ENCODE results near the gene KMT5C. TPM values are rescaled to one million over a fixed set of nuclear protein-coding genes. Genes with fewer than 3 reads are reported as not detected.

The KMT5C gene
- total RNA-seq, 5 donors from 2014 or later (not counting 1 experiment from before 2014, with no cell fraction given) = 24.4 to 71.8 (median 30.7) TPM

DNA sequence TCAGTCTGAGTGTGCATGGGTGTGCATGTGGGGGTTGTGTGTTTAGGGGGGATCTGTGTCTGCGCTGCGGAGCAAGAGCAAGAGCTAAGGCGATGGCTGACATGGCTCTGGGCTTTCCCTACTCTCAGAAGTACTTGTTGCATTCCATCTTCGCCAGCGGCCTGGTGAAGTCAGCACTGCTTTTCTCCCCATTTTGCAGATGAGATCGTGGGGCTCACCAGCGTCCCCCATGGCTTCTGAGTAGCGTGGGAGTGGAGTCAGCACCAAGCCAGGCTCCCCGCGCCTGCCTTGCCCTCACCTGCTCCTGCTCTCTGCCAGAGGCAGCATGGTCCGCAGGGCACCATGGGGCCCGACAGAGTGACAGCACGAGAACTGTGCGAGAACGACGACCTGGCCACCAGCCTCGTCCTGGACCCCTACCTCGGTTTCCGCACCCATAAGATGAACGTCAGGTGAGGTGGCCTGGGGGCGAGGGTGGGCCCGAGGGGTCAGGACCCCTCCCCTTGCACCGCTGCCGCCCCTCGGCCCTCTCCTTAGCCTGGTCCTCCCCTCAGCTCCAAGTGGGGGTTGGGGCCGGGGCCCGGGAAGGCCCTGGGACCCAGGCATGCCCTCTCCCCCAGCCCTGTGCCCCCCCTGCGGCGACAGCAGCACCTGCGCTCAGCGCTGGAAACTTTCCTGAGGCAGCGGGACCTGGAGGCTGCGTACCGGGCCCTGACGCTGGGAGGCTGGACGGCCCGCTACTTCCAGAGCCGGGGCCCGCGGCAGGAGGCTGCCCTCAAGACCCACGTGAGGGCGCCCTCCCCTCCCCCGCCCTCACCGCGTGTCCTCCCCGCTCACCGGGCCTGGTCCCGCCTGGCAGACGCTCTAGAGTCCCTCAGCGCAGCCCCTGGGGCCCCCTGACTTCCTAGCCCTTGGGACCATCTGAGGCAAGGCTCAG, 2.2 kb downstream of the KMT5C start:
- 93% methylated on average over 47 of the region's 50 CpGs for WGBS (ENCODE audit: insufficient coverage)
- Mint-ChIP-seq H3K27me3 (no peaks in the 10 kb centered on the region), H3K4me1 (peaks cover 19 to 25% (median 21%) of the 10 kb centered on the region in 3 donors), H3K9me3 (no peaks in the 10 kb centered on the region), H3K27ac (peak overlapping the region in 1 of 2 donors; percentile 28), H3K36me3 (peaks cover 16% of the 10 kb centered on the region), H3K4me3 (peak overlapping the region; percentile 53 to 78 (median 62))
- no peak for DNase-seq
- peaks cover 3 to 13% of the 10 kb centered on the region in 2 donors for H3K36me3 ChIP-seq (ENCODE audit: control insufficient read depth in 2 of 2, extremely low read depth in 1 of 2, insufficient read depth in 1 of 2, low read length in 1 of 2)
- H3K4me3 ChIP-seq (ENCODE audit: control insufficient read depth in 1 of 2, extremely low read depth in 1 of 2, low read length in 1 of 2) = no peak overlapping the region
- no peak overlapping the region for H3K27ac ChIP-seq (ENCODE audit: low read length)
- peaks cover 0 to 16% of the 10 kb centered on the region in 2 experiments for H3K27me3 ChIP-seq (replicated peaks in 1 of 2; ENCODE audit: control insufficient read depth in 2 of 2, extremely low read depth in 1 of 2, insufficient read depth in 2 of 2, low read length in 1 of 2)
- H3K4me1 ChIP-seq (ENCODE audit: control insufficient read depth in 1 of 2, extremely low read depth in 1 of 2, insufficient read depth in 2 of 2, low read length in 2 of 2) = peaks cover 6 to 31% of the 10 kb centered on the region in 2 experiments
- ATAC-seq (replicated peaks in 1 of 4) = no peak
- CTCF ChIA-PET = no interaction called here
- POLR2A ChIA-PET = no interaction called here
- no peaks in the 10 kb centered on the region for H3K9me3 ChIP-seq

DNA sequence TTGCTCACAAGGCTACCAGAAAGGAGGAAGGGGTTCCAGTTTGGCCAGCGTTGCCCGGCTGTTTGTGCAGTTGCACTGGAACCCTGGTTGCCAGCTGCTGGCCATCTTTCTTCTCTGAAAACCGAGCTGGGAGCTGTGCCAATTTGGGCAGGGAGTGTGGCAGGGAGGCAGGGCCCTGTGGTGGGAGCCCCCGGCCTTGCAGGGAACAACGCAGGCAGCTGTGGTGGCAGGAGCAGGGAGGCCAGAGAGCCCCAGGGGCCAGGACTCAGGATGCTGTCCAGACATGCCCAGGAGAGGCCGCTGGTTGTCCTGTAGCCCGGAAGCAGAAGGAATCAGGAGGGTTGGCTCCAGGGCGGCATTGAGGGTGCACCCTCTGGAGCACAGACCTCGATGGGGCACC, 4.8 kb downstream of the KMT5C start:
- ChIA-PET CTCF (interaction anchor here in 1 of 2 donors (0.7 kb wide), 1 partner anchor 32 kb away, joined by 6 read pairs; no protein-coding TSS in a partner anchor), POLR2A (no interaction called here)
- peaks cover 3 to 13% of the 10 kb centered on the region in 2 donors for H3K36me3 ChIP-seq (ENCODE audit: control insufficient read depth in 2 of 2, extremely low read depth in 1 of 2, insufficient read depth in 1 of 2, low read length in 1 of 2)
- peaks cover 10 to 16% (median 14%) of the 10 kb centered on the region in 3 donors for H3K4me1 Mint-ChIP-seq
- DNase-seq (no peak), ATAC-seq (replicated peaks in 1 of 4) (no peak)
- peaks cover 16% of the 10 kb centered on the region for H3K36me3 Mint-ChIP-seq
- 97% methylated on average over 9 of the region's 9 CpGs for WGBS (ENCODE audit: insufficient coverage)
- peaks cover 2 to 20% of the 10 kb centered on the region in 2 experiments for H3K4me1 ChIP-seq (ENCODE audit: control insufficient read depth in 1 of 2, extremely low read depth in 1 of 2, insufficient read depth in 2 of 2, low read length in 2 of 2)
- peaks cover 0 to 13% of the 10 kb centered on the region in 2 experiments for H3K27me3 ChIP-seq (replicated peaks in 1 of 2; ENCODE audit: control insufficient read depth in 2 of 2, extremely low read depth in 1 of 2, insufficient read depth in 2 of 2, low read length in 1 of 2)
- no peaks in the 10 kb centered on the region for H3K9me3 ChIP-seq
- no peak overlapping the region for H3K27ac Mint-ChIP-seq
- no peak overlapping the region for H3K27ac ChIP-seq (ENCODE audit: low read length)
- H3K4me3 Mint-ChIP-seq = no peak overlapping the region
- no peak overlapping the region for H3K4me3 ChIP-seq (ENCODE audit: control insufficient read depth in 1 of 2, extremely low read depth in 1 of 2, low read length in 1 of 2)
- H3K27me3 Mint-ChIP-seq = no peaks in the 10 kb centered on the region
- H3K9me3 Mint-ChIP-seq = no peaks in the 10 kb centered on the region

DNA sequence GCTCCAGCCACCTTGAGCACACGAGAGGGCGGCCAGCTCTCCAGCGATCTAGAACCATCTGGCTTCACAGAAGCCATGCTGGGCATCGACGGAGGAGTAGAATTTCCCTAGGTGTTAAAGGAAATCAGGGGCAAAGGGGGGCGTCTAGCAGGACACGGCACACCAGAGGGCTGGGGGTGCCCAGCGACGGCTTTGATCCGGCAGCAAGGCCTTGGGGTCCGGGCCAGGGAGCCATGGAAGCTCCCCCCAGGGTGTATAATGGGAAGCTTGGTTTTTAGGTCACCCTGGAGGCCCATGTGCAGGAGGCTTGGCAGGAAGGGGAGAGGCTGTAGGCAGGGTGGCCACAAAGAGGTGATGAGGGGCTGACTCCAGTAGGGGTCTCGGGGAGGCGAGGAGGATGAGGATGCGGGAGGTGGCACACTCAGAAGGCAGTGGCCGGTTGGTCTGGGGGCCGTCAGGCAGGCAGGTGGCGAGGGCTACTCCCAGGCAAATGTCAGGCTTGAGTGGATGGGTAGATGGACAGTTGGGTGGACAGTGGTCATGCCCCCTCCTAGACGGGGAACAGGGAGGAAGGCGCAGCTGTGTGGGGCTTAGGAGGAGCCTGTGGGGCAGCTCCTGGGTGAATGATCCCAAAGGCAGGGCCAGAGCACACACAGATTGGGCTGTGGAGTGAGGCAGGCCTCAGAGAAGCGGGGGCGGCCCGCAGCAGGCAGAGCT, 5.6 kb downstream of the KMT5C start:
- no peak overlapping the region for H3K4me3 Mint-ChIP-seq
- ATAC-seq (replicated peaks in 1 of 4) (no peak), DNase-seq (no peak)
- 96% methylated on average over 21 of the region's 22 CpGs for WGBS (ENCODE audit: insufficient coverage)
- H3K4me3 ChIP-seq (ENCODE audit: control insufficient read depth in 1 of 2, extremely low read depth in 1 of 2, low read length in 1 of 2) = no peak overlapping the region
- peak overlapping the region in 1 of 2 donors; percentile 19 for H3K27ac Mint-ChIP-seq
- no peak overlapping the region for H3K27ac ChIP-seq (ENCODE audit: low read length)
- CTCF ChIA-PET = no interaction called here
- H3K27me3 ChIP-seq (replicated peaks in 1 of 2; ENCODE audit: control insufficient read depth in 2 of 2, extremely low read depth in 1 of 2, insufficient read depth in 2 of 2, low read length in 1 of 2) = peaks cover 0 to 13% of the 10 kb centered on the region in 2 experiments
- peaks cover 2 to 17% of the 10 kb centered on the region in 2 experiments for H3K4me1 ChIP-seq (ENCODE audit: control insufficient read depth in 1 of 2, extremely low read depth in 1 of 2, insufficient read depth in 2 of 2, low read length in 2 of 2)
- H3K9me3 ChIP-seq = no peaks in the 10 kb centered on the region
- peaks cover 9 to 12% (median 11%) of the 10 kb centered on the region in 3 donors for H3K4me1 Mint-ChIP-seq
- peaks cover 16% of the 10 kb centered on the region for H3K36me3 Mint-ChIP-seq
- POLR2A ChIA-PET = no interaction called here
- peaks cover 3 to 13% of the 10 kb centered on the region in 2 donors for H3K36me3 ChIP-seq (ENCODE audit: control insufficient read depth in 2 of 2, extremely low read depth in 1 of 2, insufficient read depth in 1 of 2, low read length in 1 of 2)
- H3K9me3 Mint-ChIP-seq = no peaks in the 10 kb centered on the region
- peaks cover 0 to under 1% of the 10 kb centered on the region in 2 donors for H3K27me3 Mint-ChIP-seq

DNA sequence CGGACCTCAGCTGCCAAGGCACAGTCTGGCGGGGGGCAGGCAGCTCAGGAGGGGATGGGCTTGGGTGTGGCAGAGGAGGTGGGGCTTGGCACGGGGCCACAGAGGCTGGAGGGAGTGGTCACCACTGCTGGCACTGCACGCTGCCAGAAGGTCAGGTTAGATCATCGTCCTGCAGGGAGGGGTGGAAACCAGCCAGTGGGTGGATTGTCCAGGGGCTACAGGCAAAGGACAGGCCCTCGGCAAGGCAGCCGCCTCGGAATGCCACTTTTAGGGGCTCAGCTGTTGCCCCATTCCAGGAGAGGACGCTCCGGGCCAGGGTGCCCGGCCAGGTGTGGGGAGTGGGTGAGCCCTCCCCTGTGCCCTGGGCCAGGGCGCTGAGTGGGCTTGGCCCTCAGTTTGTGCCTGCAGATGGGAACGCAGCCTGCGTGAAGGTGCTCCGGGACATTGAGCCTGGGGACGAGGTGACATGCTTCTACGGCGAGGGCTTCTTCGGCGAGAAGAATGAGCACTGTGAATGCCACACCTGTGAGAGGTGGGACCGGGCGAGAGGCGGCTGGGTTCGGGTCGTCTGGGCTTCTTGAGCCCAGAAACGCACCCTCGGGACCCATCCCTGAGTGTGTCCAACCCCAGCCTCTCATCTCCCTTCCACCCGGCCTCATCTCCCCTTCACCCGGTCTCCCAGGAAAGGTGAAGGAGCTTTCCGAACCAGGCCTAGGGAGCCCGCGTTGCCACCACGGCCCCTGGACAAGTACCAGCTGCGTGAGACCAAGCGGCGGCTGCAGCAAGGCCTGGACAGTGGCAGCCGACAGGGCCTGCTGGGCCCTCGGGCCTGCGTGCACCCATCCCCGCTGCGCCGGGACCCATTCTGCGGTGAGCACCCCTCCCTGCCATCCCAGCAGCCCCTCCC, 6.4 kb downstream of the KMT5C start:
- 91% methylated on average over 31 of the region's 43 CpGs for WGBS (ENCODE audit: insufficient coverage)
- Mint-ChIP-seq H3K4me1 (peaks cover 1 to 7% (median 5%) of the 10 kb centered on the region in 3 donors), H3K27ac (no peak overlapping the region), H3K36me3 (peaks cover 16% of the 10 kb centered on the region), H3K27me3 (peaks cover under 1 to 8% of the 10 kb centered on the region in 2 donors), H3K4me3 (no peak overlapping the region), H3K9me3 (no peaks in the 10 kb centered on the region)
- peaks cover 2 to 9% of the 10 kb centered on the region in 2 experiments for H3K4me1 ChIP-seq (ENCODE audit: control insufficient read depth in 1 of 2, extremely low read depth in 1 of 2, insufficient read depth in 2 of 2, low read length in 2 of 2)
- H3K9me3 ChIP-seq = no peaks in the 10 kb centered on the region
- peaks cover 3 to 13% of the 10 kb centered on the region in 2 donors for H3K36me3 ChIP-seq (ENCODE audit: control insufficient read depth in 2 of 2, extremely low read depth in 1 of 2, insufficient read depth in 1 of 2, low read length in 1 of 2)
- ChIA-PET POLR2A (no interaction called here), CTCF (no interaction called here)
- peaks cover 0 to 14% of the 10 kb centered on the region in 2 experiments for H3K27me3 ChIP-seq (replicated peaks in 1 of 2; ENCODE audit: control insufficient read depth in 2 of 2, extremely low read depth in 1 of 2, insufficient read depth in 2 of 2, low read length in 1 of 2)
- no peak overlapping the region for H3K4me3 ChIP-seq (ENCODE audit: control insufficient read depth in 1 of 2, extremely low read depth in 1 of 2, low read length in 1 of 2)
- DNase-seq (no peak), ATAC-seq (replicated peaks in 1 of 4) (peak in 1 of 4 experiments; percentile 11)
- no peak overlapping the region for H3K27ac ChIP-seq (ENCODE audit: low read length)

DNA sequence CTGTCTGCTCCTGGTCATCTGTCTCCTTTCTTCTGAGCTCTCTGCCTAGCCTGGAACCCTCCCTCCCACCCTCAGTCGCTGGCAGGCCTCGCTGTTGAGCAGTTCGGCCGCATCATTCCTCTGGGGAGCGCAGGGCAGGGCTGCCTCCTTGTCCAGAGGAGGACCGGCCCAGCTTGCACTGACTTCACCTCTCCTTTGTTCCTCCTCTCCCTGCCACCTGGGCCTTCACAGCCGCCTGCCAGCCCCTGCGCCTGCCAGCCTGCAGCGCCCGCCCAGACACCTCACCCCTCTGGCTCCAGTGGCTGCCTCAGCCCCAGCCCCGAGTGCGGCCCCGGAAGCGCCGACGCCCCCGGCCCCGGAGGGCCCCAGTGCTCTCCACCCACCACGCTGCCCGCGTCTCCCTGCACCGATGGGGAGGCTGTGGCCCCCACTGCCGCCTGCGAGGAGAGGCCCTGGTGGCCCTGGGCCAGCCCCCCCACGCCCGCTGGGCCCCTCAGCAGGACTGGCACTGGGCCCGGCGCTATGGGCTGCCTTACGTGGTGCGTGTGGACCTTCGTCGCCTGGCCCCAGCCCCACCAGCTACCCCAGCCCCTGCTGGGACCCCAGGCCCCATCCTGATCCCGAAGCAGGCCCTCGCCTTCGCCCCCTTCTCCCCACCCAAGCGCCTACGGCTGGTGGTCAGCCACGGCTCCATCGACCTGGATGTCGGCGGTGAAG, 7.2 kb downstream of the KMT5C start:
- H3K27ac ChIP-seq (ENCODE audit: low read length) = no peak overlapping the region
- CTCF ChIA-PET = no interaction called here
- H3K36me3 Mint-ChIP-seq = peaks cover 16% of the 10 kb centered on the region
- H3K4me1 Mint-ChIP-seq = peaks cover 3 to 10% (median 5%) of the 10 kb centered on the region in 3 donors
- no peak overlapping the region for H3K27ac Mint-ChIP-seq
- H3K27me3 ChIP-seq (replicated peaks in 1 of 2; ENCODE audit: control insufficient read depth in 2 of 2, extremely low read depth in 1 of 2, insufficient read depth in 2 of 2, low read length in 1 of 2) = peaks cover 0 to 22% of the 10 kb centered on the region in 2 experiments
- H3K4me3 Mint-ChIP-seq = no peak overlapping the region
- peaks cover 9 to 16% of the 10 kb centered on the region in 2 donors for H3K27me3 Mint-ChIP-seq
- DNase-seq (no peak), ATAC-seq (replicated peaks in 1 of 4) (peak in 1 of 4 experiments; percentile 16)
- POLR2A ChIA-PET = interaction anchor here in 1 of 2 donors (1.6 kb wide), 1 partner anchor 8 kb away, joined by 5 read pairs; the partner anchor contains the start of gene KMT5C
- H3K9me3 ChIP-seq = no peaks in the 10 kb centered on the region
- peaks cover 0 to 3% of the 10 kb centered on the region in 2 experiments for H3K4me1 ChIP-seq (ENCODE audit: control insufficient read depth in 1 of 2, extremely low read depth in 1 of 2, insufficient read depth in 2 of 2, low read length in 2 of 2)
- H3K36me3 ChIP-seq (ENCODE audit: control insufficient read depth in 2 of 2, extremely low read depth in 1 of 2, insufficient read depth in 1 of 2, low read length in 1 of 2) = peaks cover 3 to 13% of the 10 kb centered on the region in 2 donors
- H3K9me3 Mint-ChIP-seq = no peaks in the 10 kb centered on the region
- WGBS (ENCODE audit: insufficient coverage) = 93% methylated on average over 31 of the region's 41 CpGs
- H3K4me3 ChIP-seq (ENCODE audit: control insufficient read depth in 1 of 2, extremely low read depth in 1 of 2, low read length in 1 of 2) = no peak overlapping the region

All from T-cell (primary cell).